Endothelial cell of umbilical vein (primary cell): ENCODE results near the gene SCRN1. TPM values are rescaled to one million over a fixed set of nuclear protein-coding genes. Genes with fewer than 3 reads are reported as not detected.

Source experiments
- BruUV-seq: library from RNA; stranded (reverse); fragments of 400-500 nt; replicated peaks from 2 replicates; lab custom pipeline; 2021; lab: Mats Ljungman, UMichigan
- CTCF ChIA-PET: fragments of 300-600, 350-600 bp; sonication (Branson Sonifier 250); formaldehyde crosslinking; loops from one replicate; lab custom pipeline; 2021; ENCODE audit warnings: antibody characterized with exemption, inconsistent platforms; lab: Charles Lee
- POLR2A ChIA-PET: fragments of 300-600, 350-600 bp; sonication (Branson Sonifier 250); formaldehyde crosslinking; loops from one replicate; lab custom pipeline; 2021; ENCODE audit warnings: antibody characterized with exemption, inconsistent platforms; lab: Charles Lee
- DNase-seq: peaks from one replicate; pipeline ENCODE4 v3.0.0-alpha.2; 2011; ENCODE audit warnings: low read depth, low spot score
- FAIRE-seq: peaks from 2 replicates; lab custom pipeline; 2011; peaks lifted over from hg19 to GRCh38; lab: Jason Lieb, UNC
- H2AFZ ChIP-seq: 2 replicates; pipeline ENCODE4 v1.6.0; 2012; ENCODE audit warnings: low read depth, low read length, control low read depth, inconsistent platforms
- H3K27ac ChIP-seq: 2 replicates; pipeline ENCODE4 v1.5.1; 2011; ENCODE audit warnings: low read depth, mild to moderate bottlenecking, control low read depth, low read length, moderate library complexity; ENCODE audit not compliant: insufficient read depth
- H3K27me3 ChIP-seq, 2 experiments: 2 replicates each; pipeline versions ENCODE4 v1.6.0 to v1.6.1; 2011; ENCODE audit warnings: low read length in 2 of 2, mixed read lengths in 1 of 2; ENCODE audit not compliant: control insufficient read depth in 2 of 2, insufficient read depth in 2 of 2
- H3K36me3 ChIP-seq, 2 experiments: 2 replicates in 1 of 2; 3 replicates in 1 of 2; pipeline ENCODE4 v1.5.1; 2011; ENCODE audit warnings: low read length in 2 of 2, mild to moderate bottlenecking in 1 of 2, moderate library complexity in 1 of 2; ENCODE audit not compliant: control insufficient read depth in 2 of 2, insufficient read depth in 2 of 2; ENCODE audit errors: extremely low read depth in 1 of 2
- H3K4me1 ChIP-seq: 3 replicates; pipeline ENCODE4 v1.5.1; 2011; ENCODE audit warnings: mild to moderate bottlenecking, low read length; ENCODE audit not compliant: control insufficient read depth, insufficient read depth; ENCODE audit errors: extremely low read depth
- H3K4me2 ChIP-seq: 2 replicates; pipeline ENCODE4 v1.6.1; 2011; ENCODE audit warnings: low read length, control low read depth, mixed read lengths; ENCODE audit not compliant: insufficient read depth
- H3K4me3 ChIP-seq, 3 experiments: fragments of 200-600 bp in 1 of 3; sonication (generic), shearing (Covaris generic) in 1 of 3; replicated peaks in 1 of 3; 2 replicates each; pipeline ENCODE4 v1.5.1; 2011 to 2016; ENCODE audit warnings: control low read depth in 3 of 3, low read length in 3 of 3, mild to moderate bottlenecking in 2 of 3, inconsistent platforms in 1 of 3, low read depth in 1 of 3, moderate library complexity in 1 of 3; ENCODE audit not compliant: insufficient read depth in 1 of 3
- H3K79me2 ChIP-seq: 2 replicates; pipeline ENCODE4 v1.6.0; 2012; ENCODE audit warnings: low read length, inconsistent platforms; ENCODE audit not compliant: control insufficient read depth, insufficient read depth
- H3K9ac ChIP-seq: replicated peaks from 2 replicates; pipeline ENCODE3; 2011; ENCODE audit warnings: low read length, control low read depth; ENCODE audit not compliant: insufficient read depth; ENCODE audit errors: extremely low read depth
- H3K9me1 ChIP-seq: replicated peaks from 3 replicates; pipeline ENCODE4 v1.6.0; 2011; ENCODE audit warnings: mild to moderate bottlenecking, low read length; ENCODE audit not compliant: control insufficient read depth, insufficient read depth; ENCODE audit errors: extremely low read depth
- H3K9me3 ChIP-seq: replicated peaks from 2 replicates; pipeline ENCODE4 v1.5.1; 2012; ENCODE audit warnings: low read length, inconsistent platforms; ENCODE audit not compliant: control insufficient read depth, insufficient read depth
- H4K20me1 ChIP-seq: replicated peaks from 2 replicates; pipeline ENCODE3; 2011; ENCODE audit warnings: mild to moderate bottlenecking, low read length; ENCODE audit not compliant: control insufficient read depth, insufficient read depth; ENCODE audit errors: extremely low read depth
- EZH2 ChIP-seq: IDR thresholded peaks from 2 replicates; pipeline ENCODE4 v1.6.1; 2012; ENCODE audit warnings: borderline replicate concordance, low read depth, mild to moderate bottlenecking, moderate library complexity, low read length, inconsistent platforms; ENCODE audit not compliant: severe bottlenecking
- FOS ChIP-seq: IDR thresholded peaks from 2 replicates; pipeline ENCODE4 v1.6.1; 2011; ENCODE audit warnings: mild to moderate bottlenecking, low read length, moderate library complexity, borderline replicate concordance; ENCODE audit not compliant: insufficient read depth
- GATA2 ChIP-seq: IDR thresholded peaks from 2 replicates; pipeline ENCODE4 v1.7.0; 2011; ENCODE audit warnings: low read depth, mild to moderate bottlenecking, moderate library complexity, mixed read lengths, low read length; ENCODE audit not compliant: insufficient read length, insufficient read depth
- JUN ChIP-seq: IDR thresholded peaks from 2 replicates; pipeline ENCODE4 v1.6.1; 2011; ENCODE audit warnings: borderline replicate concordance, low read depth; ENCODE audit not compliant: insufficient read length, insufficient read depth
- MAX ChIP-seq: IDR thresholded peaks from 2 replicates; pipeline ENCODE4 v1.6.1; 2011; ENCODE audit not compliant: insufficient read depth, insufficient read length
- MYC ChIP-seq: IDR thresholded peaks from one replicate; pipeline ENCODE4 v1.6.1; 2011; ENCODE audit warnings: mild to moderate bottlenecking, low read depth, low read length
- POLR2A ChIP-seq: IDR thresholded peaks from 2 replicates; pipeline ENCODE4 v1.6.1; 2012; ENCODE audit warnings: low read depth, mild to moderate bottlenecking, control low read depth, low read length
- POLR2AphosphoS5 ChIP-seq: IDR thresholded peaks from 2 replicates; pipeline ENCODE4 v1.6.1; 2012; ENCODE audit warnings: low read depth, mild to moderate bottlenecking, control low read depth, low read length, moderate library complexity; ENCODE audit not compliant: insufficient read depth
- dilution Hi-C: fragments of 300-500 bp; cut with MboI; formaldehyde crosslinking; loops from one replicate; pipeline ENCODE4 v1.15.0; 2019; ENCODE audit warnings: low sequenced_read_pairs; ENCODE audit not compliant: extremely low pct_ligation_motif_present
- intact Hi-C: fragments of 100-400 bp; cut with micrococcal nuclease; formaldehyde crosslinking; loops from one replicate; pipeline ENCODE4 v1.10.0; 2022
- polyA plus RNA-seq, 4 experiments: library from polyadenylated mRNA; depleted of rRNA in 3 of 4; stranded (reverse) in 3 of 4; unstranded in 1 of 4; fragments of >200 nt; gene quantifications; 2 replicates each; pipeline versions ENCODE4 v1.2.1 to v1.2.3, GENCODE V29; 2011 to 2012; ENCODE audit warnings: missing spikeins in 1 of 4
- total RNA-seq: library from RNA; stranded (reverse); gene quantifications from 2 replicates; pipeline ENCODE4 v1.2.3, GENCODE V29; 2021
- TF ChIP-seq, protein P1 (sequence below), 2 donors: IDR thresholded peaks; 1 replicate in 1 of 2; 2 replicates in 1 of 2; pipeline ENCODE4 v1.5.1; 2011; ENCODE audit warnings: low read length in 2 of 2, mild to moderate bottlenecking in 2 of 2, moderate library complexity in 2 of 2, control low read depth in 1 of 2, inconsistent platforms in 1 of 2, low read depth in 1 of 2; ENCODE audit not compliant: insufficient read depth in 1 of 2; ENCODE audit errors: extremely low read depth in 1 of 2

SCRN1 gene
- total and polyA plus RNA-seq, 2 donors (not counting 3 experiments of a cell fraction or from before 2014, with no cell fraction given), result 57.0 to 127 TPM

DNA sequence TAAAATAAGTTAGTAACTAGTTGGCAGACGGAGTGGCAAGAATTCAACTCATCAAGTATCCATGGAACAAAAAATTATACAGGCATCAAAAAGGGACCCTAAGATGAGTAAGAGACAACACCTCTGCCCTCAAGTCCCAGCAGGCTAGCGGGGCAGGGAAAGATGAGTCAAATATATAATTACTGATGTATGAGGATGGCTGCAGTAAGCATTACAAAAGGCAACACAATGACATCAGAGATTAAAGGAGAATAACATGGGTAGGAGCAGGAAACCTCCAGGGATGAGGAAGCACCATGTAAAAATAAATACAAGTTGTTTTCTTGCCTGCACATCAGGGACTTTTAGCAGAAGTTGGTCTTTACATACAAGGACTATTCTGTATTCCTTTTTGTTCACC, 49.4 kb downstream of the SCRN1 start:
- H2AFZ ChIP-seq, result no peak overlapping the region
- H3K4me3 ChIP-seq, result no peak overlapping the region
- H3K4me1 ChIP-seq, result no peaks in the 10 kb centered on the region
- no peak overlapping the region for H3K9ac ChIP-seq
- POLR2A ChIA-PET, result no interaction called here
- FAIRE-seq (no peak), DNase-seq (no peak)
- no peak overlapping the region for H3K27ac ChIP-seq
- TF ChIP-seq MAX (no peak), EZH2 (no peak), FOS (no peak), POLR2AphosphoS5 (no peak)
- TF ChIP-seq, protein P1, sequence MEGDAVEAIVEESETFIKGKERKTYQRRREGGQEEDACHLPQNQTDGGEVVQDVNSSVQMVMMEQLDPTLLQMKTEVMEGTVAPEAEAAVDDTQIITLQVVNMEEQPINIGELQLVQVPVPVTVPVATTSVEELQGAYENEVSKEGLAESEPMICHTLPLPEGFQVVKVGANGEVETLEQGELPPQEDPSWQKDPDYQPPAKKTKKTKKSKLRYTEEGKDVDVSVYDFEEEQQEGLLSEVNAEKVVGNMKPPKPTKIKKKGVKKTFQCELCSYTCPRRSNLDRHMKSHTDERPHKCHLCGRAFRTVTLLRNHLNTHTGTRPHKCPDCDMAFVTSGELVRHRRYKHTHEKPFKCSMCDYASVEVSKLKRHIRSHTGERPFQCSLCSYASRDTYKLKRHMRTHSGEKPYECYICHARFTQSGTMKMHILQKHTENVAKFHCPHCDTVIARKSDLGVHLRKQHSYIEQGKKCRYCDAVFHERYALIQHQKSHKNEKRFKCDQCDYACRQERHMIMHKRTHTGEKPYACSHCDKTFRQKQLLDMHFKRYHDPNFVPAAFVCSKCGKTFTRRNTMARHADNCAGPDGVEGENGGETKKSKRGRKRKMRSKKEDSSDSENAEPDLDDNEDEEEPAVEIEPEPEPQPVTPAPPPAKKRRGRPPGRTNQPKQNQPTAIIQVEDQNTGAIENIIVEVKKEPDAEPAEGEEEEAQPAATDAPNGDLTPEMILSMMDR (IDR thresholded peaks at IDR 0.05; ENCODE audit: extremely low read depth in 1 of 2, insufficient read depth in 1 of 2, low read depth in 1 of 2, low read length in 2 of 2), result no peak
- H4K20me1 ChIP-seq, result no peaks in the 10 kb centered on the region
- H3K79me2 ChIP-seq, result no peaks in the 10 kb centered on the region
- intact Hi-C loops, result no loop called here
- peaks cover 23 to 46% of the 10 kb centered on the region in 2 experiments for H3K36me3 ChIP-seq
- H3K9me1 ChIP-seq, result no peaks in the 10 kb centered on the region
- no peaks in the 10 kb centered on the region for H3K27me3 ChIP-seq
- dilution Hi-C loops, result no loop called here
- no TSS peak for BruUV-seq
- H3K9me3 ChIP-seq, result no peaks in the 10 kb centered on the region
- no peak overlapping the region for H3K4me2 ChIP-seq
- CTCF ChIA-PET, result interaction anchor here (0.6 to 1.8 kb wide), 2 partner anchors 18 to 23 kb away, joined by 3 to 5 read pairs; no protein-coding TSS in a partner anchor

- Histone ChIP-seq H4K20me1 (no peaks in the 10 kb centered on the region), H3K36me3 (peaks cover 15 to 38% of the 10 kb centered on the region in 2 experiments), H3K4me3 (no peak overlapping the region), H3K27ac (no peak overlapping the region), H3K9me1 (no peaks in the 10 kb centered on the region), H3K9me3 (no peaks in the 10 kb centered on the region), H3K9ac (no peak overlapping the region), H3K4me1 (no peaks in the 10 kb centered on the region), H3K79me2 (no peaks in the 10 kb centered on the region), H2AFZ (no peak overlapping the region), H3K4me2 (no peak overlapping the region), H3K27me3 (no peaks in the 10 kb centered on the region)
- ChIA-PET CTCF (interaction anchor here (3.3 kb wide), 1 partner anchor 125 kb away, joined by 7 read pairs; no protein-coding TSS in a partner anchor), POLR2A (no interaction called here)
- DNase-seq (no peak), FAIRE-seq (no peak)
- dilution Hi-C loops (no loop called here), intact Hi-C loops (no loop called here)
- no TSS peak for BruUV-seq
- TF ChIP-seq EZH2, result no peak
- no peak for TF ChIP-seq MYC
- TF ChIP-seq, protein P1 (IDR thresholded peaks at IDR 0.05; ENCODE audit: extremely low read depth in 1 of 2, insufficient read depth in 1 of 2, low read depth in 1 of 2, low read length in 2 of 2), result no peak
- TF ChIP-seq GATA2, result no peak
- no peak for TF ChIP-seq POLR2A
- no peak for TF ChIP-seq MAX
- no peak for TF ChIP-seq FOS
- no peak for TF ChIP-seq POLR2AphosphoS5
- TF ChIP-seq JUN, result no peak
Measured at GRCh38 chr7:29937132-29937531, 52.5 kb downstream of the SCRN1 start.
